M059J (cell line): Measurements from ENCODE around the gene DIRAS1. TPM values are rescaled to one million over a fixed set of nuclear protein-coding genes. Genes with fewer than 3 reads are reported as not detected.
"Not testable (repeated sequence)": the region's sequence is repeated elsewhere in the genome, so short reads cannot be mapped to it uniquely, and the experiment has no call there.

Source experiments
- DNase-seq: peaks from one replicate; pipeline ENCODE4 v3.0.0-alpha.2; 2012; ENCODE audit warnings: low read depth
- total RNA-seq: library from RNA; depleted of rRNA; stranded (reverse); fragments of >200 nt; shearing (Covaris generic); gene quantifications from 2 replicates; pipeline ENCODE4 v1.2.3, GENCODE V29; 2014

DIRAS1 gene
- total RNA-seq, 1 experiment from 2014 or later: 1.6 TPM

DNA sequence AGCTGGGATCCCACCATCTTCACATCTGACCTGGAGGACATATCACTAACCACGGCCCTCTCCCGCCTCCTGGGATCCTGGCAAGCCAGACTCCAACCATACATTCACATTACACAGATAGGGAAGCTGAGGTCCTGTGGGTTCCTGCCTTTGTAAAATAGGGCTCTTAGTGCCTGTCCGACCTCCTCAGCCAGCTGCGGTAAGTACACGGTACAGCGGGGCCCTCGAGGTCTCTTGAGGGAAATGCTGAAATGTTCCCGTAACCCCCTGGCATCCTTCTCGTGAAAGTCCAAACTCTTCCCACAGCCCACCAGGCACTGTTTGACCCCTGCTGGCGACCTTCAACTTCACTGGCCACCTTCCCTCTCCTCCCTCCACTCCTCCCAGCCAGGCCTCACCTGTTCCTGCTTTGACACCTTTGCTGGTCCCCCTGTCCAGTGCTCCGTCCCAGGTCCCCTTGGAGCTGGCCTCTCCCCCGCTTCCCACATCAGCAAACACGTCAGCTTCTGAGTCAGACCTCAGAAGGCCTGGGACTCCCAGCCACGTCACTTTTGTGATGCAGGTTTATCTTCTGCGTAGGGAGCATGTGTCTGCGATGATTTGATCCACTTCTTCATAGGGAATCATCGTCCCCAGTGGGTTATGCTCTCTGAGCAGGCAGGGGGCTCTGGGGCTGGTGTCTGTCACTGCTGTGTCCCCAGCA is 9.8 kb downstream of the DIRAS1 start:
- DNase-seq: peak; percentile 82

DNA sequence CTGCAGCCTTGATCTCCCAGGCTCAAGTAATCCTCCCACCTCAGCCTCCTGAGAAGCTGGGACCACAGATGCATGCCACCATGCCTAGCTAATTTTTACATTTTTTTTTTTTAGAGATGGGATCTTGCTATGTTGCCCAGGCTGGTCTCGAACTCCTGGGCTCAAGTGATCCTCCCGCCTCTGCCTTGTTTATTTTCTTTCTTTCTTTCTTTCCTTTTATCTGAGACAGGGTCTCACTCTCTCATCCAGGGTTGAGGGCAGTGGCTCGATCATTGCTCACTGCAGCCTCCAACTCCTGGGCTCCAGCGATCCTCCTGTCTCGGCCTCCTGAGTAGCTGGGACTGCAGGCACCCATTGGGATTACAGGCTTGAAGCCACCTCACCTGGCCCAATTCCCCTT is 14.9 kb downstream of the DIRAS1 start:
- DNase-seq: no peak

DNA sequence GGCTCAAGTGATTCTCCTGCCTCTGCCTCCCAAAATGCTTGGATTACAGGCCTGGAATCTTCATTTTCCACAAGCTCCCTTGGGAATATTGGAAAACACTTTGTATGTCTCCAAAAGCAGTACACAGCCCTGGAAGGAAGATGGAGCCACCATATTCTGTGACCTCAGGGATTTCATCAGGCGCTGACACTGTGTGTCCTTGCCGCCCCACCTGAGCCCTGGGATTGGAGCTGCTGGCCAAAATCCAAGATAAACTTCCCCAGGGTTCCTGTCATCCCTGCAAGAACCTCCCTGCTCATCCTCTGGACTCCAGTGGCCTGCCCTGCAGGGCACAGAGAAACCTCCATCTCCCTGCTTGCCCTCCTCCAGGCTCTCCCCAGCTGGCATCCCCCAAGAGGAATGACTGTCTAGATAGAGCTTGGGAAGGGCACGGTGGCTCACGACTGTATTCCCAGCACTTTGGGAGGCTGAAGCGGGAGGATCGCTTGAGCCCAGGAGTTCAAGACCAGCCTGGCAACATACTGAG is 17.4 kb downstream of the DIRAS1 start:
- DNase-seq: peak; percentile 19

DNA sequence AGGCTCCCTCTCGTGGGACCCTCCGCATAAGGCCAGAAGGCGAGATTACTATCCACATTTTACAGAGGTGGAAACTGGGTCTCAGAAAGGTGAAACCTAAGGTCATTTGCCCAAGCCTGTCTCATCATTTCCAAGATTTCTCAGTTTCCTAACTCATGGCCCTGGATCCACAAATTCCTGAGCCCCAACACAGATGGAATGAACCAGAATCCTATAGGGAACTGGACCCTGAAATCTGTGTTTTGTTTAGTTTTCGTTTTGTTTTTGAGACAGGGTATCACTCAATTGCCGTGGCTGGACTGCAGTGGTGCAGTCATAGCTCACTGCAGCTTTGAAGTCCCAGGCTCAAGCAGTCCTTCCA is 18.1 kb downstream of the DIRAS1 start:
- no peak for DNase-seq

DNA sequence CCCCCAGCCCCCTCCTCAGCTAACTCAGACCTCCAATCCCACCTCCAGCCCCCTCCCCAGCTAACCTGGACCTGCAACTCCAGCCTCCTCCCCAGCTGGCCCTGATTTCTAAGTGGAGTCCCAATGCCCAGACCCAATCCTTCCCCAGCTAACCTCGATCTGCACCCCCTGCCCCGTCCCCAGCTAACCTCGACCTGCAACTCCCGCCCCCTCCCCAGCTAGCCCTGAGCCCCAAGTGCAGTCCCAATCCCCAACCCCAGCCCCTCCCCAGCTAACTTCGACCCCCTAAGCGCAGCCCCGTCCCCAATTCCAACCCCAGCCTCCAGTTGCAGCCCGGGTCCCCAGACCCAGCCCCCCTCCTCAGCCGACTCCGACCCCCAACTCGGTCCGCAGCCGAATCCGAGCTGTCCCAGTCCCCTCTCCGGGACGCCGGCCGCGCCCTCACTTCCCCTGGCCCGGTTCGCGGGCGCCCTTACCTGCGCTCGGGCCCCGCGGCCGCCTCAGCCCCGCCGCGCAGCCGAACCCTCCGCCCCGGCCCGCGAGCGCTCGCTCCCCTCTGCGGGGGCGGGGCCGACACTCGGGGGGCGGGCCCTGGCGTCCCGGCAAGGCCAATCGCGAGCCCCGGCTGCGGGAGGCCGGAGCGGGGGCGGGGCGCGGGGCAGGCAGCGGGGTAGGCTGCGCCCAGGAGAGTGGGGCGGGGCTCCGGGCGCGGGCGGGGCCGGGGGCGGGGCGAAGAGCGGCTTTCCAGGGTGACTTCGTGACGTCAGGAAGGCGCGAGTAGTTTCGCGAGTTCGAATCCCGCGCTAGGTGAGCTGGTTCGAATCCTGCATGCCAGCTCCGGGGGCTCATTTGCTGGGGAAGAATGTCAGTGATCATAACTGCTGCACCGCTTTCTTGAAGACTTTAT is 18.7 kb downstream of the DIRAS1 start, which contains the start of gene GNG7:
Gene GNG7, minus strand, starts transcription at position 525 of the 907 bp plus-strand sequence. CDS start 182,006 bp downstream, outside the sequence.
- peak; percentile 80 for DNase-seq

DNA sequence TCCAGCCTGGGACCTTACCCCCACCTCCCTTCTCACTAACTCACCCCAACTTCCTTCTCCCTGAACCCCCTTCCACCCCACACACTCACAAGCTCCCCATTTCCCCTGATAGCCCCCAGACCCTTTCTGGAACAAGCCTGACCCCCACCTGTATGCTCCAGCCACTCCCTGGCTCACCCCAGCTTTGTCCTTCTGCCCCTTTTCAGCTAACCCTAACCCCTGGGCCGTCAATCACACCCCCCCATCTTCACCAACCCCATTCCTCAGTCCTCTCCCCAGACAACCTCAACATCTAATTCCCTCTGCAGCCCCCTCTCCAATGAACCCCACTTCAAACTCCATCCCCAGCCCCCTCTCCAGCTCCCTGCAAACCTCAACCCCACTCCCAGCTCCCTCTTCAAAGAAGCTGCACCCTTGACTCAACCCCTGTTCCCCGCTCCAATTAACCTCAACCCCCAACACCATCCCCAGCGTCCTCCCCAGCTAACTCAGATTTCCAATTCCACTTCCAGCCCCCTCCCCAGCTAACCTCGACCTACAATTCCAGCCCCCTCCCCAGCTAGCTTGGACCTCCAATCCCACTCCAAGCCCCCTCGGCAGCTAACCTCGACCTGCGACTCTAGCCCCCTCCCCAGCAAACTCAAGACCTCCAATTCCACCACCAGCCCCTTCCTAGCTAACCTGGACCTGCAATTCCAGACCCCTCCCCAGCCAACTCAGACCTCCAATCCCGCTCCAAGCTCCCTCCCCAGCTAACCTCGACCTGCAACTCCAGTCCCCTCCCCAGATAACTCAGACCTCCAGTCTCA is 19.6 kb downstream of the DIRAS1 start:
- DNase-seq: no peak

DNA sequence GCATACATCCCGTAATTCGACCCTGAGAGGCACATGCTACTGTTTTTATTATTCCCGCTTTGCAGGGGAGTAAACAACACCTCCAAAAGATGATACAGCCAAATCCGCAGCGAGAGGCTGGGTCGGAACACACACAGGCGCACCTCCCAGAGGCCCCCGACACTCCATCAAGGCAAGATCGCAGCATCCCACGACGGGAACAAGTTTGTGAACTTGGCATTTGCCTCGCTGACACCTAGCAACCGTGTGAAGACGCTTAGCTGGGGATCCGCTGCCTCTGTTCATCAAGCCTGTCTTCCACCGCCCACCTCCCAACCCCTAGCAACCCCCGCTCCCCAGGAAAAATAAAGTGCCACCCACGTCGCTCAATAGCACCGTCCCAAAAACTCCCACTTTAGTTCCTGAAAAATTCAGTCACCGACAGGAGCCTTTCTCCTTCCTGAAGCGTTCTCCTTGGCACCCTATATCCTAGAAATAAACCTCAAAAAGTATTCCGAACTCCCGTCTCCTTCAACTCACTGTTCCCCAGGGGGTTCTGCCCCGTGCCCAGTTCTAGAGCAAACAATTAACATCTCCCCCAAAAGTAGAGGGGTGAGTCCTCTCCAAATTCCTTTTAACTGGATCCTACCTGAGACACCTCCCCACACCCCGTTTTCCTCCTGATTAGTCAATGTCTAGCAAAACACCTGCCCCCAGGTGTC is 20.4 kb downstream of the DIRAS1 start:
- no peak for DNase-seq

DNA sequence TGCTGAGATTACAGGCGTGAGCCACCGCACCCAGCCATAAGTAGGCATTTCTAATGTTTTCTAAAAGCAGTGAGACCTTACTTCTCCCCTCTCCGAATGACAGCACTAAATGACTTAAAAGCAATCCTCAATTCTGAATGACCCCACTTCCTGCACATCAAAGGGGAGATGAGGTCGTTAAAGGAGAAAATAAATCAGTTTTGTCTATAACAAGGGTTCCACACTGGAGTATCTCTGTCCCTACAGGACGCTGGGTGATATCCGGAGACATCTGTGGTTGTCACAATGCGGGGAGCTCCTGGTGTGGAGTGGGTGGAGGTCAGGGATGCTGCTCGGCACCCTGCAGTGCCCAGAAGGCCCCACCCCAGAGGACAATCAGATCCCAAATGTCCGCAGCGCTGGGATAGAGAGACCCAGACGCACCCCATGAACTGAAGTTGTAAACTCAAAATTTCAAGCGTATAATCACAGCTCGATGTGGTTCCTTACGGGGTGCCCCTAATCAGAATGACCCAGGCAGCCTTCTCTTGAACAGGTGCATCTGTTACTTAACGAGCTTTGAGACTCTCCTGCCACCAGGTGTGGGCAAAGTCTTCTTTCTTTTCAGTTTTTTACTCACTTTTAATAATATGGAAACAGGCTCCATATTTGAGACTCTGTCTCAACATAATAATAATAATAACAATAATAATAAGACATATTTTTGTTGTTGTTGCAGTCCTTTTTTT is 21.6 kb downstream of the DIRAS1 start:
- DNase-seq: no peak

DNA sequence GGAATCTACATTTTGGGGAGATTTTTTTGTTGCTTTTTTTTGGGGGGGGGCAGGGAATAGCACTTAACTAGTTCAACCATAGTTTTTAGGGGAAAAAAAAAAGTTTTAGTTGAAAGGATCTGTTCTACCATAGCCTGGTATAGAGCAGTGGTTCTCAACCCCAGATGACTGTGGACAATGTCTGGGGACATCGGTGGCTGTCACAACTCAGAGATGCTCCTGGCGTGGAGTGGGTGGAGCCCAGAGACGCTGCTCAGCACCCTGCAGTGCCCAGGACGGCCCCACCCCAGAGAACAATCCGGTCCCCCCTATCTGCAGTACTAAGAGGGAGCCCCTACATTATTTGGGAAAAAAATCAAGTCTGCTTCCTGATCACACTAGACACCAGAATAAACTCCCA is 27.0 kb downstream of the DIRAS1 start:
- DNase-seq: no peak

DNA sequence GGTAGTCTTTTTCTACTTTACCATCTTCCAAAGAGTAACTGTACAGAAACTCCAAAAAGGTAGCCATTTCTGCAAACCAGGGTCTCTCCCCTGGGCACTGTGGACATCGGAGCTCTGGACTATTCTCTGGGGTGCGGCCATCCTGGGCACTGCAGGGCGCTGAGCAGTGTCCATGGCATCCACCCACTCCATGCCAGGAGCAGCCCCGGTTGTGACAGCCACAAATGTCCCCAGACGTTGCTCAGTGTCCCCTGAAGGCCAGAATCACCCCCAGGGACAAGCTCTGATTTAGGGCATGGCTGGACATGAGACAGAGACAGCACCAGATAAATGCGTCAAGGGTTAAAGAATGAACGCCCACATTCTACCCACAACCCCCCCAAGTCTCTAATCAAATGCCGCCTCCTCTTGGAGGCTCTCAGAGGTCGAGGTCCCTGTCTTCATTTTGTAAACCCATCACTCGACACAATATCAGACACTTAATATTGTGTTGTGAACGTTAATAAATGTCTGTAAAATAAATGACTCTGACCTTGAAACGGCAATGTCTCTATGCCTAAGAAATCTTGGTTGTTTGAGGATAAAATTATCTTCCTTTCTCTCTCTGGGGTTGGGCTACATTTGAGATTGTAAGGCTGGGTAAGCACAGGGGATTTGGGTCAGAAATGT is 27.5 kb downstream of the DIRAS1 start:
- DNase-seq: no peak

DNA sequence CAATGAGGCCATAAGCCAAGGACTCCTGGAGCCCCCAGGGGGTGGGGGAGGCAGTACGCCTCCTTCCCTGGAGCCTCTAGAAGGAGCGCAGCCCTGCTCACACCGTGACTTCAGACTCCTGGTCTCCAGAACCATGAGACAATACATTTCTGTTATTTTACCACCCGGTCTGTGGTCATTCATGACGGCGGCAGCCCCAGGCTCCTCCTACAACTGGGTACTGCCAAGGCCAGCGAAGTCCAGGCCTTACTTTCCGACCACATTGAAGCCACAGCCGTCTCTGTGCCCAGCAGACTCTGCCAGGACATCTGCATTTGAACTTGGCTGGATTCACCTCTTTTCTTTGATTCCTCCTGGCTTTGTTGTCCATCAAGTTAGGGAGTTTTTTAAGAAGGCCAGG is 29.2 kb downstream of the DIRAS1 start:
- peak; percentile 49 for DNase-seq

DNA sequence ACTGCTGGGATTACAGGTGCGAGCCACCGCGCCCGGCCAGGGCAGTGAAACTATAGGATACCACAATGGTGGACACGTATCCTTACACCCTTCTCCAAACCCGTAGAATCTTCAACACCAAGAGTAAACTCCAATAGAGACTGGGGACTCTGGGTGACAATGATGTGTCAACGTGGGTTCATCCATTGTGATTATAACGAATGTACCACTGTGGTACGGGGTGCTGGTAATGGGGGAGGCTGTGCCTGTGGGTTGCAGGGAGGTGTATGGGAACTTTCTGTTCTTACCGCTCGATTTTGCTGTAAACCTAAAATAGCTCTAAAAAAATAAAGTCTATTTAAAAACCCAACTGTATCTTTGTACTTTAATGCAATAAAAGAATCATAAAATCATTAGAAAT is 30.3 kb downstream of the DIRAS1 start:
- DNase-seq: no peak

DNA sequence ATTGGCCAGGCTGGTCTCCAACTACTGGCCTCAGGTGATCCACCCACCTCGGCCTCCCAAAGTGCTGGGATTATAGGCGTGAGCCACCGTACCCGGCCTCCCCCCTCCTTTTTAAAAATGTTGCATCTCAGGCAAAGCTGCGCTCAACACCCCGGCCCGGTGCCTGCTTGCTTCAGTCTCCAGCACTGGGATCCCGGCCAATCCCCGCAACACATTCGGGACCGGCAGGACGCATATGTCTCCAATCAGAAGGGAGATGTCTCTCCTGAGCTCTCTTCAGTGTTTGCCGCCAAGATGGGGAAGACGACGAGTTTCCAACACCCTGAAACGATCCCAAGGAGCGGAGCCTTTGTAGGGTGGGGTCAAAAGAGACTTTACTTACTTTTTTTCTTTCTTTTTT is 34.8 kb downstream of the DIRAS1 start:
- DNase-seq: no peak

DNA sequence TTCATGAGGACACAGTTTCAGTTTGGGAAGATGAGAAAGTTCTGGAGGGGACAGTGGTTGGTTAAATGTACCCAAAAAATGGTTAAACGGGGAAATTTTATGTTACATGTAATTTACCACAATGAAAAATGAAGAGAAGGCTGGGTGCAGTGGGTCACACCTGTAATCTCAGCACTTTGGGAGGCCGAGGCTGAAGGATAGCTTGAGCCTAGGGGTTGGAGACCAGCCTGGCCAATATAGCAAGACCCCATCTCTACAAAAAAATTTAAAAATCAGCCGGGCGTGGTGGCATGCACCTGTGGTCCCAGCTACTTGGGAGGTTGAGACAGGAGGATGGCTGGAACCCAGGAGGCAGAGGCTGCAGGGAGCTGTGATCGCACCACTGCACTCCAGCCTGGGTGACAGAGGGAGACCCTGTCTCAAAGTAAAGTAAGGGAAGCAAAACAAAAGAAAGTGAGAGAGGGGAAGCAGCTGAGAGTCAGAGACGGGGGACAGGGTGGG is 35.9 kb downstream of the DIRAS1 start:
- DNase-seq: no peak

DNA sequence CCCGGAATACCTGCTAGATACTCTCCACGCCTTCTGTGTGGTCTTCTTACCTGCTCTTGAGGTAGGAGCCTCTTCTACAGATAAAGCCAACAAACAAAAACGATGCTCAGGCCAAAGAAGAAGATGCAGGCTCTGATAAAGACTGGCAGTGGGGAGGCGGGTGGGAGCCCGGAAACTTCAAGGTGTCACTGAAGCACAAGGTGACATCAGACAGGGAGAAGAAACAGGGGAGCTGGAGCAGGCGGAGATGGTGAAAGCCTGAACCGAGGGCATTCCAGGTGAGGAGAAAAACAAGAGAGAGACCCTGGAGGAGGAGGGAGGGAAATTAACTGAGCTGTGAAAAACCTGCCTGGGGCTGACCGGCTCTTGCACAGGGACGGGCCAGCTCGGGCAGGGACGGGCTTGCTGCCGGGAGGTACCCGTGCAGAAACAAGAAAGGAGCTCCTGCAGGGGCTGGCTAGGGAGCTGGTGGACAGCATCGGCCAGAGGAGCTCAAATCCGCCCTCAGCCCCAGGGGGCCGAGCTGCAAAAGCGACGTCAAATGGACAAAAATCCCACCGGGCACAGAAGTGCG is 37.7 kb downstream of the DIRAS1 start:
- no peak for DNase-seq

DNA sequence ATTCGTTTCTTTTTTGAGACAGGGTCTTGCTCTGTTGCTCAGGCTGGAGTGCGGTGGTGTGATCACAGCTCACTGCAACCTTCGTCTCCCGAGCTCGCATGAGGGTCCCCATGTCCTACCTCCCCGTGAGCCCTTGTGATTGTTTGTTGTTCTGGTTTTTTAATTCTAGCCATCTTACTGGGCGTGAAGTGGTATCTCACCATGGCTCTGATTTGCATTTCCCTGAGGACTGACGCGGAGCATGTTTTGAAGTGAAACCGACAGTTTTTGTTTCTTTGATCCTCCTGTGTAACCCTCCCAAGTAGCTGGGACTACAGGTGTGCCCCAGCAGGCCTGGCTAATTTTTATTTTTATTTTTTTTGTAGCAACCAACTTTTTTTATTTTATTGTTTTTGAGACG is 40.4 kb downstream of the DIRAS1 start:
- DNase-seq: no peak

DNA sequence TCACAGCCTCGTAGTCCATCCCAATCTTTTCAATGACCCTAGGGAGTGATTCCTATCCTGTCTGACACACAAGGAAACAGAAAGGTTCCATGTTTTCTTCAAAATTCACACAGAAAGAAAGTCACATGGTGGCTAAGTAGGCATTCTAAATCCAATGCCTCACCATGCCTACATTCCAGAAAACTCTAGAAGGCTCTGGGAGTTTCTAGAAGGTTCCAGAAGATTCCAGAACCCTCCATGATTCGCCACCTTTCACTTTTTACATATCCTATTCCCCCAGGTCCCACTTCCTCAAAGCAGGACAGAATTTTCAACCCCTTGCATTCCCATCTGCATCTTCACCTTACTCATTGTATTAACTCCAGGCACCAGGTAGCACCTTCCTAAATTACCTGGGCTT is 41.7 kb downstream of the DIRAS1 start:
- no peak for DNase-seq

DNA sequence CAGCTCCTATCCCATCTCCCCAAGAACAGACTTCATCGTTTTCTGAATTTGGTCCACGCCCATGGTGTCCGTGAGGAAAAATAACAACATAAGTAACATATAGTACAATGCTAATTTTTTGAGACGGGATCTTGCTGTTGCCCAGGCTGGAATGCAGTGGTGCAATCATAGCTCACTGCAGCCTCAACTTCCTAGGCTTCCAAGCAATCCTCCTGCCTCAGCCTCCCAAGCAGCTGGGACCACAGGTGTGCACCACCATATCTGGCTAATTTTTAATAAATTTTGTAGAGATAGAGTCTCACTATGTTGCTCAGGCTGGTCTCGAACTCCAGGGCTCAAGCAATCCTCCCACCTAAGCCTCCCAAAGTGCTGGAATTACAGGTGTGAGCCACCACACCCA is 42.2 kb downstream of the DIRAS1 start:
- not testable (repeated sequence) for DNase-seq

DNA sequence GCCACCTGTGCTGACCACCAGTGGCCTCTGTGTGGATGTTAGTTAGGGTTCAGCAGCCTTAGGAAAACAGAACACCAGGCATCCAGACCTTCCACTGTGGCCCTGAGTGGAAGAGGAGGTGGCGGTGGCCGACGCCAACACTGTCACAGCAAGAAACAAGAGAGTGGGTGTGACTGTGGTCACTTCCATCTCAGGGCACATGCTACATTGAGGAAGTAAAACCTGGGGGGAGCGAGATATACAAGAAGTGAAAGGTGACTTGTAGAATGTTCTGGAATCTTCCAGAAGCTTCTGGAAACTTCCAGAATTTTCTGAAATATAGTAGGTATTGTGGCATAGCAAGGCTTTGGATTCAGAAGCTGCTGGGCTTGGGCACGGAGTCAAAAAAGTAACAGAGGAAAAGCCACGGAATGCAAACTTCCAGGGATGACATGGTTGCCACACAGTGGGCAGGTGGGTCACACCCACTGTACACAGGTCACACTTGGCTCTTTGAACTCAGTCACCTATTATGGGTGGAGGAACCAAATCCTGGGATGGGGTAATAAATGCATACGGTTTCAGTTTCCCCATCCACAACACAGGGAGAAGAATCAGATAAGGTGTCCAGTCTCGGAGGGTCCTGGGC is 43.0 kb downstream of the DIRAS1 start:
- no peak for DNase-seq
